Karpas-422 (cell line): Measurements from ENCODE around the gene PPM1L. TPM values are rescaled to one million over a fixed set of nuclear protein-coding genes. Genes with fewer than 3 reads are reported as not detected.

Source experiments
- DNase-seq: peaks from one replicate; pipeline ENCODE4 v3.0.0-alpha.2; 2015
- H2AFZ ChIP-seq: fragments of 200-600 bp; sonication (generic); 2 replicates; pipeline ENCODE4 v1.6.1; 2014; ENCODE audit warnings: antibody characterized with exemption, low read length, mixed read lengths
- H3K27ac ChIP-seq: fragments of 200-600 bp; sonication (generic); 2 replicates; pipeline ENCODE4 v1.5.1; 2014; ENCODE audit warnings: mild to moderate bottlenecking, low read length, moderate library complexity
- H3K27me3 ChIP-seq: fragments of 200-600 bp; sonication (generic); 2 replicates; pipeline ENCODE4 v1.6.1; 2014; ENCODE audit warnings: low read length, mixed read lengths
- H3K36me3 ChIP-seq: fragments of 200-600 bp; sonication (generic); 2 replicates; pipeline ENCODE4 v1.6.1; 2014; ENCODE audit warnings: low read length, mixed read lengths; ENCODE audit not compliant: insufficient read depth
- H3K4me1 ChIP-seq: fragments of 200-600 bp; sonication (generic); 2 replicates; pipeline ENCODE4 v1.6.1; 2014; ENCODE audit warnings: mild to moderate bottlenecking, low read length, mixed read lengths
- H3K4me2 ChIP-seq: fragments of 200-600 bp; sonication (generic); 2 replicates; pipeline ENCODE4 v1.6.1; 2014; ENCODE audit warnings: low read length, low read depth, mild to moderate bottlenecking; ENCODE audit not compliant: poor library complexity, severe bottlenecking
- H3K4me3 ChIP-seq: fragments of 200-600 bp; sonication (generic); 2 replicates; pipeline ENCODE4 v1.5.1; 2014; ENCODE audit warnings: mild to moderate bottlenecking, antibody characterized with exemption, low read length, mixed read lengths
- H3K79me2 ChIP-seq: fragments of 200-600 bp; sonication (generic); 2 replicates; pipeline ENCODE4 v1.6.1; 2014; ENCODE audit warnings: mild to moderate bottlenecking, low read length, mixed read lengths
- H3K9ac ChIP-seq: fragments of 200-600 bp; sonication (generic); 2 replicates; pipeline ENCODE4 v1.6.0; 2014; ENCODE audit warnings: low read length
- H3K9me2 ChIP-seq: fragments of 200-600 bp; sonication (generic), shearing (Covaris generic); replicated peaks from 2 replicates; pipeline ENCODE4 v1.6.0; 2014; ENCODE audit warnings: mild to moderate bottlenecking, low read length, moderate library complexity; ENCODE audit not compliant: insufficient read depth
- H3K9me3 ChIP-seq: fragments of 300-700, 200-600 bp; sonication (generic); 2 replicates; pipeline ENCODE4 v1.6.1; 2014; ENCODE audit warnings: low read length, mixed read lengths
- H4K20me1 ChIP-seq: fragments of 200-600 bp; sonication (generic); 2 replicates; pipeline ENCODE4 v1.6.1; 2014; ENCODE audit warnings: mild to moderate bottlenecking, antibody characterized with exemption, low read length, low read depth; ENCODE audit not compliant: insufficient read depth
- total RNA-seq: library from RNA; depleted of rRNA; stranded (reverse); fragments of >200 nt; shearing (Covaris generic); gene quantifications from 2 replicates; pipeline ENCODE4 v1.2.3, GENCODE V29; 2014; ENCODE audit warnings: low replicate concordance

The PPM1L gene
- total RNA-seq, 1 experiment from 2014 or later: 1.8 TPM

DNA sequence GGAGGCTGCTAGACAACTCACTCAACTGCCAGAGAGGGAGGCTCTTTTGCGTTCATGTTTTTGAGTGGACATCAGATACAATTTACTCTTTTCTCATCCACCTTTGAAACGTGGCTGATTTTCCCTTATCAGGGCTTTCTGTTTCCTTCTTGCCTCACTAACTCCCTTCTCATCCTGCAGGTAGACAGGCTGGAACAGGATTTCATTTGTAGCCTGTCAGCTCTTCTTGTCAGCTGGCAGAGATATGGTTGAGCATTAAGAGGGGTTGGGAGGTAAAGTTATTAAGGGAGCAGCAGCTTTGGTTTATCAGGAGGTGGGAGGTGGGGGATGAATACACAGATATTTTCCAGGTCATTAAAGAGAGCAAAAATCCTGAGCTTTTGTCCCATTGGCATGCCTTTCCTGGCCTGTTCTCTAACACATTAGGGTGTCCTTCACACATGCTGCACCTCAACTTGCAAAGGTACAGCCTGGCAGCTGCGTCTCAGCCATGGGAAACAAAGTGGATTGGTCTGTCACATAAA lies 73.5 kb downstream of the PPM1L start:
- H3K9ac ChIP-seq: no peak overlapping the region
- no peaks in the 10 kb centered on the region for H3K4me1 ChIP-seq
- H3K79me2 ChIP-seq: no peaks in the 10 kb centered on the region
- H2AFZ ChIP-seq: no peak overlapping the region
- no peaks in the 10 kb centered on the region for H4K20me1 ChIP-seq
- no peaks in the 10 kb centered on the region for H3K36me3 ChIP-seq
- no peak for DNase-seq
- H3K27me3 ChIP-seq: no peaks in the 10 kb centered on the region
- no peaks in the 10 kb centered on the region for H3K9me3 ChIP-seq
- no peak overlapping the region for H3K4me3 ChIP-seq
- no peak overlapping the region for H3K27ac ChIP-seq
- H3K9me2 ChIP-seq: no peaks in the 10 kb centered on the region
- H3K4me2 ChIP-seq: no peak overlapping the region

DNA sequence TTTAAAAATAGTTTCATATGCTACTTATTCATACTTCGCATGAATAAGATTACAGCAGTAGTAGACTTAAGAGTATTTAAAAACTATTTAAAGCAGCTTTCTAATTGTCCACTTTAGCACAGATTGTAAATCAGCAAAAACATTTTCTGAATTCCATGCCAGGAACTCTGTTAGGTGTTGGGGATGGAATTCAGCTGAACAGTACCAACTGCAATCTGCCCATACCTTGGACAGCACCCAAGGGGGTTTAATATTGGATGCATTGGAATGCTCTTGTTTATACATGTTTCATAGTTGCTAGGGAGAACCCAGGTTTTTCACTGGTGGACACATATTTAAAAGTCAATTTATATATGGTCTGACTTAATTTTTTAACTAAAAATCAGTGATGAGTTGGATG lies 74.8 kb downstream of the PPM1L start:
- Histone ChIP-seq H3K9ac (no peak overlapping the region), H4K20me1 (no peaks in the 10 kb centered on the region), H3K79me2 (no peaks in the 10 kb centered on the region), H3K27ac (no peak overlapping the region), H3K27me3 (no peaks in the 10 kb centered on the region), H3K9me3 (no peaks in the 10 kb centered on the region), H3K4me3 (no peak overlapping the region), H3K4me1 (no peaks in the 10 kb centered on the region), H3K36me3 (no peaks in the 10 kb centered on the region), H3K4me2 (no peak overlapping the region), H2AFZ (no peak overlapping the region), H3K9me2 (no peaks in the 10 kb centered on the region)
- DNase-seq: no peak

DNA sequence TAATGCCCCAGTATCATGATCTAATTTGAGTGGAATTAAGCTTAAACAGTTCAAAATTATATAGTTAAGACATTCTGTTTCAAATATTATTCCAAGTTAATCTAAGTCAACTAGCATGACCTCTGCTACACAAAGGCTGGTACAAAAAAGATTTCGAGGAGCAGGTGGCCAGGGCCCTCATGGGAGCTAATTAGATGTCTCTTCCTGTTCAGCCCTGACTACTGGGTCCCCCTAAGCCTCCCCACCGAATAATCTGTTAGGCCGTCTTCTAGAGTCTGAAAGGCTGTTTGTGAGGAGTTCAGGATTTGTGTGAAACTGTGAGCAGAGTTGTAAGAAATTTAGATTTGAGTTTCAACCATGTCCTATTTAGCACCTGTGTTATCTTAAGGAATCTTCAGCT lies 75.4 kb downstream of the PPM1L start:
- no peak overlapping the region for H3K9ac ChIP-seq

DNA sequence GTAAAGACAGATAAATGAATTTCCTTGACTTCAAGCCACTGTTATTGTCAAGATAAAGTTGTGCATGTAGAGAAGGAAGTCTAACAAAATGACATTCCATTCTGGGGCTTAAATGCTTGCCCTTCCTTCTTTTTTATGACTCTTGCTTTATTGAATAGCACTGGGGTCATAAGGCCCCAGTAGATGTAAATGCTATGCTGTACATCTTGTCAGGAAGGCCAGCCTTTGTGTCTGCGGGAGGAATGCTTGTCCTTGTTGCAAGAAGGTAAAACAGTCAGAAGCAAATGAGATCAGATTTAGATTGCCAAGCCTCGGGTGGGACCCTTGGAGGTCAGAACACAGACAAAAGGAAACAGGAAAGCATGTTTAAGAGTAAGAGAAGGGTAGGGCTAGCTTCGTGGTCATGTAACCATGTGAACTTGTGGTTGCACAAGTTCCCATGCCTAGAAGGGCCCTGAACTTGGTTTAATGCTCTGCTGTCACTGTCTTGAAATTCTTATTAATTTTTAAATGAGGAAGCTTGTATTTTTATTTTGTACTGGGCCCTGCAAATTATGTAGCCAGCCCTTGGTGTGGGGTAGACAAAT lies 81.5 kb downstream of the PPM1L start:
- no peaks in the 10 kb centered on the region for H3K4me1 ChIP-seq
- H3K27me3 ChIP-seq: no peaks in the 10 kb centered on the region
- no peaks in the 10 kb centered on the region for H4K20me1 ChIP-seq
- no peak overlapping the region for H3K4me2 ChIP-seq
- H3K4me3 ChIP-seq: no peak overlapping the region
- H3K36me3 ChIP-seq: no peaks in the 10 kb centered on the region
- no peaks in the 10 kb centered on the region for H3K9me3 ChIP-seq
- H3K9me2 ChIP-seq: no peaks in the 10 kb centered on the region
- no peak overlapping the region for H3K27ac ChIP-seq
- H2AFZ ChIP-seq: no peak overlapping the region
- DNase-seq: no peak
- H3K9ac ChIP-seq: no peak overlapping the region
- H3K79me2 ChIP-seq: no peaks in the 10 kb centered on the region

More for the DNA sequence above, 75.4 kb downstream of the PPM1L start:
- H3K4me3 ChIP-seq: no peak overlapping the region
- H3K27me3 ChIP-seq: no peaks in the 10 kb centered on the region
- DNase-seq: no peak
- no peak overlapping the region for H3K4me2 ChIP-seq
- H3K9me2 ChIP-seq: no peaks in the 10 kb centered on the region
- H3K4me1 ChIP-seq: no peaks in the 10 kb centered on the region
- no peaks in the 10 kb centered on the region for H3K9me3 ChIP-seq
- H4K20me1 ChIP-seq: no peaks in the 10 kb centered on the region
- H3K27ac ChIP-seq: no peak overlapping the region
- no peaks in the 10 kb centered on the region for H3K36me3 ChIP-seq
- H3K79me2 ChIP-seq: no peaks in the 10 kb centered on the region
- H2AFZ ChIP-seq: no peak overlapping the region

DNA sequence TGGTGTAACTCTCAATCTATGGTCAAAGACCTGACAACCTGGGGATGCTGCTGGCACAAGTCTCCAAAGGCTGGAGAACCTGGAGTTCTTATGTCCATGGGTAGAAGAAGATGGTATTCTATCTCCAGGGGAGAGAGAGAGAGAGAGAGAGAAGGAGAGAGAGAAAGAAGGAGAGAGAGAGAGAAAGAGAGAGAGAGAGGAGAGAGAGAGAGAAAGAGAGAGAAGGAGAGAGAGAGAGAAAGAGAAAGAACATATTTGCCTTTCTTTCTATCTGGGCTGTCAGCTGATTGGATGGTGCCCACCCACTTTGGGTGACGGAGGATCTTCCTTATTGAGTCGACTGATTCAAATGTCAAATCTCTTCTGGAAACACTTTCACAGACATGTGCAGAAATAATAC lies 84.6 kb downstream of the PPM1L start:
- no peaks in the 10 kb centered on the region for H3K4me1 ChIP-seq
- no peak overlapping the region for H3K9ac ChIP-seq
- no peak overlapping the region for H3K27ac ChIP-seq
- no peak overlapping the region for H2AFZ ChIP-seq
- no peak overlapping the region for H3K4me3 ChIP-seq
- H3K79me2 ChIP-seq: no peaks in the 10 kb centered on the region
- no peaks in the 10 kb centered on the region for H3K9me3 ChIP-seq
- no peaks in the 10 kb centered on the region for H3K36me3 ChIP-seq
- no peaks in the 10 kb centered on the region for H4K20me1 ChIP-seq
- DNase-seq: no peak
- no peaks in the 10 kb centered on the region for H3K9me2 ChIP-seq
- H3K27me3 ChIP-seq: no peaks in the 10 kb centered on the region
- H3K4me2 ChIP-seq: no peak overlapping the region

DNA sequence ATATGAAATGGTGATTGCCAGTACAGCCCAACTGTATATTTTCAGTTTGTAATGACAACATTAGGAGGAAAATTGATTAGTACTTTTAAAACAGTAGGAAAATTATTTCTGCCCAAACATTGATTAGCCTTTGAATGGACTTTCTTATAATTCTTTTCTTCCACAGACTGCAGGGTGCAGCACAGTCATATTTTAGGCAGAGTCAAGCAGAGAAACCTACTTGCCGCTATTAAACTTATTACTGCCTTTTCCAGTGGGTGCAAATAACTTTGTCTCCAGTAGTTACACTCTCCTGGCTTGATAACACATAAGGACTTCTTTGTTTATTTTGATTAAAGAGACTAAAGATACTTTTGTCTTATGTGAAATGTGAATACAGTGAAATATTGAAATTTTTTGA lies 85.4 kb downstream of the PPM1L start:
- no peaks in the 10 kb centered on the region for H3K4me1 ChIP-seq
- H4K20me1 ChIP-seq: no peaks in the 10 kb centered on the region
- no peaks in the 10 kb centered on the region for H3K36me3 ChIP-seq
- DNase-seq: no peak
- no peaks in the 10 kb centered on the region for H3K9me2 ChIP-seq
- no peaks in the 10 kb centered on the region for H3K9me3 ChIP-seq
- no peak overlapping the region for H3K27ac ChIP-seq
- H3K27me3 ChIP-seq: no peaks in the 10 kb centered on the region
- no peak overlapping the region for H3K9ac ChIP-seq
- no peaks in the 10 kb centered on the region for H3K79me2 ChIP-seq
- no peak overlapping the region for H3K4me2 ChIP-seq
- no peak overlapping the region for H3K4me3 ChIP-seq
- no peak overlapping the region for H2AFZ ChIP-seq

DNA sequence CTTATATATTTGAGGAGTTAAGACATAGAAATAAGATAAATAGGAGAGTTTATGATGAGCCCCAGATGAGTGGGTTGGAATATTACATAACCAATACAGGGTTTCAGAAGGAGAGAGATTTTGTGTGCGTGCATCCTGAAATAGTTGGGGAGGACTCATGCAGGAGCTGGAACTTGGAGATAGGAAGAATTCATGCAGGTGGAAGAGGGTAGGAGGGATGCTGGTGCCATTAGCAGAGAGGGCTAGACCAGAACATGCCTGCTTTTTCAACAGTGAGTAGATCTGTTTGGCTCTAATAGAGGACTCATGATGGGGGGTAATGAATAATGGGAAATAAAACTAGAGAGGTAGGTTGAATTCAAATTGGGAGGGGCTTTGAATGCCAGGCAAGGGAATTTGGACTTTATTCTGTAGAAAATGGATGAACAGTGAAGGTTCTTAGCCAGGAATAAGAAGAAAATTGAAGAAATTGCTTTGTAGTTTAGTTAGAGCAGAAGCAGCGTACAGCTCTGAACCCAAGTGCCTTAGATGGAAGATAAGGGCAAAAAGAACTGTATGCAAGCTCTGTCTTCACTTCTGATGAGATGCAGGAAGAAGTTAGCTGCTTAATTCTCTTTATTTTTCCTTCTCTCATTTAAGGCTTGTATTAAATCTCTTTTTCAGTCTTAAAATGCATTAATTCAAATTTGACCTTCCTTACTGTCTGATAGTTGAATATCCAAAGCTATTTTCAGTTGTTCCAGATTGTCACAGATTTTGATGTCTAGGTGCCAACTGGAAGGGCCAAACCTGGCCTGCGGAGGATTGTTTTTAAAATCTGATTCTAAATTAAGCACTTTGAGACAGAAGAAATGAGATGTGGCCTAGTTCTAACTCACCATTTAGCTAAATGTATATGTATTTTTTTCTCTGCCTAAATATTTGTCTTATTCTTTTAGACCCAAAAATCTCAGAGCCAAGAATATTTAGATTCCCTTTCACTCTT lies 86.3 kb downstream of the PPM1L start:
- Histone ChIP-seq H3K4me1 (no peaks in the 10 kb centered on the region), H3K9ac (no peak overlapping the region), H3K9me3 (no peaks in the 10 kb centered on the region), H3K4me2 (no peak overlapping the region), H3K4me3 (no peak overlapping the region), H4K20me1 (no peaks in the 10 kb centered on the region), H3K9me2 (no peaks in the 10 kb centered on the region), H3K27me3 (no peaks in the 10 kb centered on the region), H2AFZ (no peak overlapping the region), H3K79me2 (no peaks in the 10 kb centered on the region), H3K36me3 (no peaks in the 10 kb centered on the region), H3K27ac (no peak overlapping the region)
- DNase-seq: no peak

DNA sequence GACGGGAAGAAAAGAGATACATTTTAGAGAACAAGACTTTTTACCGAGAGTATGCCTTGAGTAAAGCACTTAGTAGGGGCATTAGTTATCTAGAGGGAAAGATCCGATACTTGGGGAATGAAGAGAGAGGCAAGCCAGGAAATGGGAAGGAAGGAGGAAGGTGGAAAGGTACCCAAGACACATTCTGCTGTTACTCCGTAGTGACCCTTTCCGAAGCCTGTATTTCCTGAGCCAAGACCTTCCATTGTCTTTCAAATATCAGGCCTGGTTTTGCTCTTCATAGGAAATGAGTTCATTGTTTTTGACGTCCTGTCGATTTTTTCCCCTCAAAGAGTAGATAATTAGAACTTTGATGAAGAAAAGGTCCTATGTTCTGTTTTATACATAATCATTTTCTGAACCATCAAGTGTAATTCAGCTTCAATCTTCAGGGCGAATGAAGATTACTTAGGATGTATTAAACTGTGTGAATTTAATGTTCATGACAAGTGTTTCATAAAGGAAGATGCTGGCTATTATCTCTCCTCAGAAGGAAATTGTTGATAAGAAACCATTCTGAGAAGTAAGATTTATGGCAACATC lies 95.7 kb downstream of the PPM1L start:
- no peaks in the 10 kb centered on the region for H4K20me1 ChIP-seq
- no peaks in the 10 kb centered on the region for H3K4me1 ChIP-seq

More for the DNA sequence above, 95.7 kb downstream of the PPM1L start:
- no peak for DNase-seq
- no peaks in the 10 kb centered on the region for H3K36me3 ChIP-seq
- H3K9me2 ChIP-seq: no peaks in the 10 kb centered on the region
- no peaks in the 10 kb centered on the region for H3K79me2 ChIP-seq
- no peak overlapping the region for H3K4me3 ChIP-seq
- H3K27me3 ChIP-seq: no peaks in the 10 kb centered on the region
- no peak overlapping the region for H3K27ac ChIP-seq
- no peak overlapping the region for H3K4me2 ChIP-seq
- no peak overlapping the region for H2AFZ ChIP-seq
- no peak overlapping the region for H3K9ac ChIP-seq
- H3K9me3 ChIP-seq: no peaks in the 10 kb centered on the region
